Epithelial cell of proximal tubule (primary cell): ENCODE results near the gene ZNF3. TPM values are rescaled to one million over a fixed set of nuclear protein-coding genes. Genes with fewer than 3 reads are reported as not detected.

Experiments used
- DNase-seq: peaks from one replicate; pipeline ENCODE4 v3.0.0-alpha.2; 2011; ENCODE audit warnings: low read depth
- H3K4me3 ChIP-seq: 2 replicates; pipeline ENCODE4 v1.5.1; 2011; ENCODE audit warnings: low read depth, mild to moderate bottlenecking, low read length
- CTCF ChIP-seq: conservative IDR thresholded peaks from 2 replicates; pipeline ENCODE4 v1.5.1; 2012; ENCODE audit warnings: low read depth, mild to moderate bottlenecking, low read length
- total RNA-seq: library from RNA; depleted of rRNA; stranded (reverse); fragments of >200 nt; gene quantifications from 2 replicates; pipeline ENCODE4 v1.2.3, GENCODE V29; 2015

The ZNF3 gene
- total RNA-seq, 1 donor from 2014 or later = 20.3 TPM

- no peak overlapping the region for H3K4me3 ChIP-seq
- no peak for DNase-seq
- no peak for TF ChIP-seq CTCF
Observed at GRCh38 chr7:100038326-100038725, 43.2 kb downstream of the ZNF3 start.

GRCh38 chr7:100035876-100036275 is 45.6 kb downstream of the ZNF3 start:
- no peak for TF ChIP-seq CTCF
- DNase-seq = no peak
- no peak overlapping the region for H3K4me3 ChIP-seq

GRCh38 chr7:100034871-100035510 is 46.5 kb downstream of the ZNF3 start:
- DNase-seq = no peak
- TF ChIP-seq CTCF = no peak
- H3K4me3 ChIP-seq = no peak overlapping the region

- no peak overlapping the region for H3K4me3 ChIP-seq
- DNase-seq = no peak
- no peak for TF ChIP-seq CTCF
Observed at GRCh38 chr7:100033526-100033925, 48.0 kb downstream of the ZNF3 start.

GRCh38 chr7:100029596-100029995 is 51.9 kb downstream of the ZNF3 start:
- DNase-seq = no peak
- TF ChIP-seq CTCF = no peak
- H3K4me3 ChIP-seq = no peak overlapping the region

- H3K4me3 ChIP-seq = no peak overlapping the region
- DNase-seq = no peak
- no peak for TF ChIP-seq CTCF
Observed at GRCh38 chr7:100027197-100027596, 54.3 kb downstream of the ZNF3 start.

GRCh38 chr7:100024020-100024619 is 57.4 kb downstream of the ZNF3 start:
- TF ChIP-seq CTCF = no peak
- DNase-seq = no peak
- H3K4me3 ChIP-seq = no peak overlapping the region
